Endothelial cell of umbilical vein (primary cell): ENCODE data around the gene DGKB. TPM values are rescaled to one million over a fixed set of nuclear protein-coding genes. Genes with fewer than 3 reads are reported as not detected.

ENCODE experiments used
- BruUV-seq: library from RNA; stranded (reverse); fragments of 400-500 nt; replicated peaks from 2 replicates; lab custom pipeline; 2021; lab: Mats Ljungman, UMichigan
- CTCF ChIA-PET: fragments of 300-600, 350-600 bp; sonication (Branson Sonifier 250); formaldehyde crosslinking; loops from one replicate; lab custom pipeline; 2021; ENCODE audit warnings: antibody characterized with exemption, inconsistent platforms; lab: Charles Lee
- POLR2A ChIA-PET: fragments of 300-600, 350-600 bp; sonication (Branson Sonifier 250); formaldehyde crosslinking; loops from one replicate; lab custom pipeline; 2021; ENCODE audit warnings: antibody characterized with exemption, inconsistent platforms; lab: Charles Lee
- DNase-seq: peaks from one replicate; pipeline ENCODE4 v3.0.0-alpha.2; 2011; ENCODE audit warnings: low read depth, low spot score
- FAIRE-seq: peaks from 2 replicates; lab custom pipeline; 2011; peaks lifted over from hg19 to GRCh38; lab: Jason Lieb, UNC
- H2AFZ ChIP-seq: 2 replicates; pipeline ENCODE4 v1.6.0; 2012; ENCODE audit warnings: low read depth, low read length, control low read depth, inconsistent platforms
- H3K27ac ChIP-seq: 2 replicates; pipeline ENCODE4 v1.5.1; 2011; ENCODE audit warnings: low read depth, mild to moderate bottlenecking, control low read depth, low read length, moderate library complexity; ENCODE audit not compliant: insufficient read depth
- H3K27me3 ChIP-seq, 2 experiments: 2 replicates each; pipeline versions ENCODE4 v1.6.0 to v1.6.1; 2011; ENCODE audit warnings: low read length in 2 of 2, mixed read lengths in 1 of 2; ENCODE audit not compliant: control insufficient read depth in 2 of 2, insufficient read depth in 2 of 2
- H3K36me3 ChIP-seq, 2 experiments: 2 replicates in 1 of 2; 3 replicates in 1 of 2; pipeline ENCODE4 v1.5.1; 2011; ENCODE audit warnings: low read length in 2 of 2, mild to moderate bottlenecking in 1 of 2, moderate library complexity in 1 of 2; ENCODE audit not compliant: control insufficient read depth in 2 of 2, insufficient read depth in 2 of 2; ENCODE audit errors: extremely low read depth in 1 of 2
- H3K4me1 ChIP-seq: 3 replicates; pipeline ENCODE4 v1.5.1; 2011; ENCODE audit warnings: mild to moderate bottlenecking, low read length; ENCODE audit not compliant: control insufficient read depth, insufficient read depth; ENCODE audit errors: extremely low read depth
- H3K4me2 ChIP-seq: 2 replicates; pipeline ENCODE4 v1.6.1; 2011; ENCODE audit warnings: low read length, control low read depth, mixed read lengths; ENCODE audit not compliant: insufficient read depth
- H3K4me3 ChIP-seq, 3 experiments: fragments of 200-600 bp in 1 of 3; sonication (generic), shearing (Covaris generic) in 1 of 3; replicated peaks in 1 of 3; 2 replicates each; pipeline ENCODE4 v1.5.1; 2011 to 2016; ENCODE audit warnings: control low read depth in 3 of 3, low read length in 3 of 3, mild to moderate bottlenecking in 2 of 3, inconsistent platforms in 1 of 3, low read depth in 1 of 3, moderate library complexity in 1 of 3; ENCODE audit not compliant: insufficient read depth in 1 of 3
- H3K79me2 ChIP-seq: 2 replicates; pipeline ENCODE4 v1.6.0; 2012; ENCODE audit warnings: low read length, inconsistent platforms; ENCODE audit not compliant: control insufficient read depth, insufficient read depth
- H3K9ac ChIP-seq: replicated peaks from 2 replicates; pipeline ENCODE3; 2011; ENCODE audit warnings: low read length, control low read depth; ENCODE audit not compliant: insufficient read depth; ENCODE audit errors: extremely low read depth
- H3K9me1 ChIP-seq: replicated peaks from 3 replicates; pipeline ENCODE4 v1.6.0; 2011; ENCODE audit warnings: mild to moderate bottlenecking, low read length; ENCODE audit not compliant: control insufficient read depth, insufficient read depth; ENCODE audit errors: extremely low read depth
- H3K9me3 ChIP-seq: replicated peaks from 2 replicates; pipeline ENCODE4 v1.5.1; 2012; ENCODE audit warnings: low read length, inconsistent platforms; ENCODE audit not compliant: control insufficient read depth, insufficient read depth
- H4K20me1 ChIP-seq: replicated peaks from 2 replicates; pipeline ENCODE3; 2011; ENCODE audit warnings: mild to moderate bottlenecking, low read length; ENCODE audit not compliant: control insufficient read depth, insufficient read depth; ENCODE audit errors: extremely low read depth
- CTCF ChIP-seq, 2 donors: IDR thresholded peaks; 1 replicate in 1 of 2; 2 replicates in 1 of 2; pipeline ENCODE4 v1.5.1; 2011; ENCODE audit warnings: low read length in 2 of 2, mild to moderate bottlenecking in 2 of 2, moderate library complexity in 2 of 2, control low read depth in 1 of 2, inconsistent platforms in 1 of 2, low read depth in 1 of 2; ENCODE audit not compliant: insufficient read depth in 1 of 2; ENCODE audit errors: extremely low read depth in 1 of 2
- EZH2 ChIP-seq: IDR thresholded peaks from 2 replicates; pipeline ENCODE4 v1.6.1; 2012; ENCODE audit warnings: borderline replicate concordance, low read depth, mild to moderate bottlenecking, moderate library complexity, low read length, inconsistent platforms; ENCODE audit not compliant: severe bottlenecking
- FOS ChIP-seq: IDR thresholded peaks from 2 replicates; pipeline ENCODE4 v1.6.1; 2011; ENCODE audit warnings: mild to moderate bottlenecking, low read length, moderate library complexity, borderline replicate concordance; ENCODE audit not compliant: insufficient read depth
- GATA2 ChIP-seq: IDR thresholded peaks from 2 replicates; pipeline ENCODE4 v1.7.0; 2011; ENCODE audit warnings: low read depth, mild to moderate bottlenecking, moderate library complexity, mixed read lengths, low read length; ENCODE audit not compliant: insufficient read length, insufficient read depth
- JUN ChIP-seq: IDR thresholded peaks from 2 replicates; pipeline ENCODE4 v1.6.1; 2011; ENCODE audit warnings: borderline replicate concordance, low read depth; ENCODE audit not compliant: insufficient read length, insufficient read depth
- MAX ChIP-seq: IDR thresholded peaks from 2 replicates; pipeline ENCODE4 v1.6.1; 2011; ENCODE audit not compliant: insufficient read depth, insufficient read length
- MYC ChIP-seq: IDR thresholded peaks from one replicate; pipeline ENCODE4 v1.6.1; 2011; ENCODE audit warnings: mild to moderate bottlenecking, low read depth, low read length
- POLR2A ChIP-seq: IDR thresholded peaks from 2 replicates; pipeline ENCODE4 v1.6.1; 2012; ENCODE audit warnings: low read depth, mild to moderate bottlenecking, control low read depth, low read length
- POLR2AphosphoS5 ChIP-seq: IDR thresholded peaks from 2 replicates; pipeline ENCODE4 v1.6.1; 2012; ENCODE audit warnings: low read depth, mild to moderate bottlenecking, control low read depth, low read length, moderate library complexity; ENCODE audit not compliant: insufficient read depth
- dilution Hi-C: fragments of 300-500 bp; cut with MboI; formaldehyde crosslinking; loops from one replicate; pipeline ENCODE4 v1.15.0; 2019; ENCODE audit warnings: low sequenced_read_pairs; ENCODE audit not compliant: extremely low pct_ligation_motif_present
- intact Hi-C: fragments of 100-400 bp; cut with micrococcal nuclease; formaldehyde crosslinking; loops from one replicate; pipeline ENCODE4 v1.10.0; 2022
- polyA plus RNA-seq, 4 experiments: library from polyadenylated mRNA; depleted of rRNA in 3 of 4; stranded (reverse) in 3 of 4; unstranded in 1 of 4; fragments of >200 nt; gene quantifications; 2 replicates each; pipeline versions ENCODE4 v1.2.1 to v1.2.3, GENCODE V29; 2011 to 2012; ENCODE audit warnings: missing spikeins in 1 of 4
- total RNA-seq: library from RNA; stranded (reverse); gene quantifications from 2 replicates; pipeline ENCODE4 v1.2.3, GENCODE V29; 2021

The DGKB gene
- total and polyA plus RNA-seq, 2 donors (not counting 3 experiments of a cell fraction or from before 2014, with no cell fraction given): not detected

DNA sequence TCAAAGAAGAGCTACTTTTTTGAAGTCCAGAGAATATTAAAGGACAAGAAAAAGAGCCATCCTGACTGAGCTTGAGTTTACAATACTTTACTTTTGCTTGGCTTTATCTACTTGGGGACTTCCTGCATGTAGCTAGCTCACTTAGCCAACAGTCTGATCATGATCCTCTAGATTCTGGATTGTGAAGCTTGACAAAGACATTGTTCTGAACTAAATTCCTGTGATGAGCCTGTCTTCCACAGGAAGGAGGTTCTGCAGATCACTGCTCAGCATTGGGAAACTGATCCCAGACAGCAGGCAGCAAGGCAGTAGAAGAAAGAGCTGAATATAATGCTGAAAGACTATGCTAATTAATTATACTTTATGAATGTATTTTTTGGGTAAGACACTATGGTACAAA lies 296.4 kb downstream of the DGKB start:
- Histone ChIP-seq H3K9me1 (no peaks in the 10 kb centered on the region), H3K9ac (no peak overlapping the region), H3K79me2 (no peaks in the 10 kb centered on the region), H3K4me1 (no peaks in the 10 kb centered on the region), H3K9me3 (no peaks in the 10 kb centered on the region), H2AFZ (no peak overlapping the region), H3K27ac (no peak overlapping the region), H4K20me1 (no peaks in the 10 kb centered on the region), H3K4me3 (no peak overlapping the region), H3K36me3 (no peaks in the 10 kb centered on the region), H3K27me3 (no peaks in the 10 kb centered on the region), H3K4me2 (no peak overlapping the region)
- DNase-seq: no peak
- no peak for TF ChIP-seq GATA2
- TF ChIP-seq MYC: no peak
- TF ChIP-seq POLR2AphosphoS5: no peak
- no peak for TF ChIP-seq EZH2
- BruUV-seq: no TSS peak
- intact Hi-C loops: no loop called here
- POLR2A ChIA-PET: no interaction called here
- FAIRE-seq: no peak
- dilution Hi-C loops: no loop called here
- CTCF ChIA-PET: interaction anchor here (1.2 to 1.6 kb wide), 3 partner anchors 18 to 86 kb away, joined by 3 to 4 read pairs (median 3); no protein-coding TSS in a partner anchor

DNA sequence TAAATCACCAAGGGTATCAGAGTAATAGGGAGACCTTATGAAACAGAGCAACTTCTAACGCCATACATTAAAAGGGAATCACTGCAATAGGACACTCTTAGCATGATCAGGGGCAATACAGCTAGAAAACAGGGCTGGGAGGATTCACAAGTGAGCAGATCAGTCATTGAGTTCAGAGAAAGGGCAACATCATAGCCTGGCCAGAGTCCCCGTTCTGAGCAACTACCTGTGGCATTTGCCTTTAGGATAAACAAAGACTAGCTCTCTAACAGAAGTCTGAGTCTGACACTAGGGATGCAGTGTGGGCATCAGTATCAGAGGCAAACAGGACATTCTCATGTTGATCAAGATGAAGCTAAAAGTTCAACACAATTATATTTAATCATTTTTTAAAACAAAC lies 297.9 kb downstream of the DGKB start:
- DNase-seq (no peak), FAIRE-seq (no peak)
- Histone ChIP-seq H3K9me1 (no peaks in the 10 kb centered on the region), H3K79me2 (no peaks in the 10 kb centered on the region), H3K36me3 (no peaks in the 10 kb centered on the region), H3K27me3 (no peaks in the 10 kb centered on the region), H3K9ac (no peak overlapping the region), H3K4me1 (no peaks in the 10 kb centered on the region), H3K4me3 (no peak overlapping the region), H3K27ac (no peak overlapping the region), H2AFZ (no peak overlapping the region), H3K4me2 (no peak overlapping the region), H3K9me3 (no peaks in the 10 kb centered on the region), H4K20me1 (no peaks in the 10 kb centered on the region)
- TF ChIP-seq JUN (no peak), POLR2A (no peak), POLR2AphosphoS5 (no peak), MYC (no peak), MAX (no peak), FOS (no peak), EZH2 (no peak), GATA2 (no peak), CTCF (IDR thresholded peaks at IDR 0.05; ENCODE audit: extremely low read depth in 1 of 2, insufficient read depth in 1 of 2, low read depth in 1 of 2, low read length in 2 of 2) (no peak)
- CTCF ChIA-PET: no interaction called here
- POLR2A ChIA-PET: no interaction called here
- BruUV-seq: no TSS peak
- intact Hi-C loops (no loop called here), dilution Hi-C loops (no loop called here)
